Stimulated activated CD8-positive, alpha-beta memory T cell treated with anti-CD3 and anti-CD28 coated beads, Interleukin-12 subunit alpha, Interleukin-12 subunit beta, amount 100 ng/mL, for 4 hours (primary cell): ENCODE measurements around the gene ARHGAP27.
"Not testable (repeated sequence)": the region's sequence is repeated elsewhere in the genome, so short reads cannot be mapped to it uniquely, and the experiment has no call there.

Source experiments
- DNase-seq: peaks from one replicate; pipeline ENCODE4 v3.0.0-alpha.2; 2020; ENCODE audit warnings: low read depth

The ARHGAP27 gene

DNA sequence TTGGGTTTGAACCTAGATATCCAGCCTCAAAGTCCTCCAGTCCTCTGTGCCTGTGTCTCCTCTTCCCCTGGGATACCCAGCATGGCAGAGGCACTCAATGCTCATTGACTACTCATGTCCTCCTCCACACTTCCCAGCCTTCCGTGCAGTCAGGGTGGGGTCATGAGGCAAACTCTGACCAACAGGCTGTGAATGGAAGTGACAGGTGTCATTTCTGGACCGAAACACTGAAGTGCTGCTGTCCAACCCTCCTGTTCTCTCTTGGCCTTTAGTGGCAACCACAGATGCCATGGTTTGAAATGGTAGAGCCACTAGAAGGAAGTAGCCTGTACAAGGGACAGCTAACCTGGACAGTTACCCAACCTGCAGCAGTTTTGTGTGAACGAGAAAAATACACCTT, 69.2 kb downstream of the ARHGAP27 start:
- no peak for DNase-seq

- no peak for DNase-seq
Observed at GRCh38 chr17:45361976-45362375, 70.7 kb downstream of the ARHGAP27 start.

- no peak for DNase-seq
Observed at GRCh38 chr17:45361451-45361850, 71.2 kb downstream of the ARHGAP27 start.

DNA sequence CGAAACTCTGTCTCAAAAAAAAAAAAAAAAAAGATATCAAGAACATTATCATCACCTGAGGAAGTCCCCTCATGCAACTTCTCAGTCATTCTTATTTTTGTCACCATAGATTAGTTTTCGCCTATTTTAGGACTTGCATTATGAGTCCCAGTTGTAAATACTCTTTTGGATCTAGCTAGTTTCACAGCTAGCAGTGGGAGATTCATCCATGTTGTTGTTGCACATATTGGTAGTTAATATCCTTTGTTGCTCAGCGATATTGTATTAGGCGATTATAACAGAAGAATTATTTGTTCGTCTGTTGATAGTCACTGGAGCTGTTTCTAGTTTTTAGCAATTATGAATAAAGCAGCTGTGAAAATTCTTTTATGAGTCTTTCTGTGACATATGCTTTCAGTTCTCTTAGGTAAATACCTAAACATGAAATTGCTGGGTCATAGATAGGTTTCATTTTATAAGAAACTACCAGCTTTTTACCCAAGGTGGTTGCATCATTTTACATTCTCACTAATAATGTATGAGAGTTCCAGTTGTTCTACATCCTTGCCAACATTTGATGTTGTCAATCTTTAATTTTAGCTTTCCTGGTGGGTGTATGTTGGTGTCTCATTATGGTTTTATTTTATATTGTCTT, 75.2 kb downstream of the ARHGAP27 start:
- DNase-seq: no peak

DNA sequence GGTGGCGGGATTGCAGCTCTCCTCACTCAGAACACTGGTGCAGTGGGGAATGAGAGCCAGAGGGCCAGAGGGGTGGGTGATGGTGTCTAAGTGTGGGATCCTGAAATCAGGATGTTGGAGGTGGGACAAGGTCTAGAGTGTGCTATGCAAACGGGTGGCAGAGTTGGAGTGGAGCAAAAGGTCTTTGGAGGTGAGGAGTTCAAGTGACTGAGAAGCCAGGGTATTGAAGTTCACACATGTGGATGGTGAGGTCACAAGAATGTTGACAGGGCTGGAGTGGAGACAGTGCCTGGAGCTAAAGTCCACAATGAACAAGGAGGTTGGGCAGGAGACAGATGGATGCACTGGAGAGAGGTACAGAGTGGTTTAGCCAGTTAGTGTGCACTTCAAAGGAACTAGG, 77.6 kb downstream of the ARHGAP27 start:
- DNase-seq: no peak

- peak; percentile 6 for DNase-seq
Observed at GRCh38 chr17:45353043-45353442, 79.6 kb downstream of the ARHGAP27 start.

DNA sequence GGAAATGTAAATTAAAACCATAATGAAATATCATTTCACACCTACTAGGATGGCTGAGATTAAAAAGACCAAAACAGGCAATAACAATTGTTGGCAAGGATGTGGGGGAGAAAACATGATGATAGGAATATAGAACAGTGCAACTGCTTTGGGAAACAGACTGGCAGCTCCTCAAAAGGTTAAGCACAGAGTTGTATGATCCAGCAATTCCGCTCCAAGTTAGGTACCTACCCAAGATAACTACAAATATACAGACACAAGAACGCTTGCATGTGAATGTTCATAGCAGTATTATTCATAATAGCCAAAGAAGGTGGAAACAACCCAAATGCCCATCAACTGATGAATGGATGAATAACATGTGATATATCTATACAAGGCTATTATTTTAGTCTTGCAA, 80.8 kb downstream of the ARHGAP27 start:
- no peak for DNase-seq

- DNase-seq: no peak
Observed at GRCh38 chr17:45347444-45347843, 85.2 kb downstream of the ARHGAP27 start.

DNA sequence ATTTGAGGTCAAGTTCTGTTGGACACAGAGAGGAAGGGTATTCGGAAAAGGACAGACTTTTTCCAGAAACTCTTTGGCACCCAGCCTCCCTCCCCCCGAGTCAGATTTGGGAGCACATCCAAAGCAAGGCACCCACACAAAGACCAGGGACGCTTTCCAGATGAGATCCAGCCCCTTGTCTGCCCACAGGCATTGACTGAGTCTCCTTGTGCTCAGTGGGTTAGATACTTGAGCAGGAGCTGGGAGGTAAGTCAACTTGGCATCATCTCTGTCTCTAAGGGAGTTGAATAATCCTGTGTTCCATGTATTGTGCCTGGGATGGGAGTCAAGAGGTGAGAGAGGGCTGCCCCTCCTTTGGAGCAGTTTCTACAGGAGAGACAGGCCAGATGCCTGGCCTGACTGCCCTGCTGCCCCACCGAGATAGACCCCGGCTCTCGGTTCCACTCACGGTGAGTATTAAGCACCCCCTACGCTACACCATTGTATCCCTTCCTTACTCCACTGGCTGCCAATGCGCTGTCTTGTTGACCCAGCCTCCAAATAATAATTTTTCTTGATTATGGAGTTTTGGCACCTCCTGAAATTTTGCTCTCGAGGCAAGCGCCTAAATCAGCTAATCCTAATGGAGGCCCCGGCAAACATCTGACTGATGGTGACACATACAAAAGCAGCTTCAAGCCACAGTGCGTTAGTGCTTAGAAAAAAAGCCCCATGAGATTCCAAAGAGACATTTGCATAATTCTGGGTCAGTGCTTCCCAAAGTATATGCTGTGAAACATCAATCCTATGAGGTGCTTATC, 86.3 kb downstream of the ARHGAP27 start:
- no peak for DNase-seq

DNA sequence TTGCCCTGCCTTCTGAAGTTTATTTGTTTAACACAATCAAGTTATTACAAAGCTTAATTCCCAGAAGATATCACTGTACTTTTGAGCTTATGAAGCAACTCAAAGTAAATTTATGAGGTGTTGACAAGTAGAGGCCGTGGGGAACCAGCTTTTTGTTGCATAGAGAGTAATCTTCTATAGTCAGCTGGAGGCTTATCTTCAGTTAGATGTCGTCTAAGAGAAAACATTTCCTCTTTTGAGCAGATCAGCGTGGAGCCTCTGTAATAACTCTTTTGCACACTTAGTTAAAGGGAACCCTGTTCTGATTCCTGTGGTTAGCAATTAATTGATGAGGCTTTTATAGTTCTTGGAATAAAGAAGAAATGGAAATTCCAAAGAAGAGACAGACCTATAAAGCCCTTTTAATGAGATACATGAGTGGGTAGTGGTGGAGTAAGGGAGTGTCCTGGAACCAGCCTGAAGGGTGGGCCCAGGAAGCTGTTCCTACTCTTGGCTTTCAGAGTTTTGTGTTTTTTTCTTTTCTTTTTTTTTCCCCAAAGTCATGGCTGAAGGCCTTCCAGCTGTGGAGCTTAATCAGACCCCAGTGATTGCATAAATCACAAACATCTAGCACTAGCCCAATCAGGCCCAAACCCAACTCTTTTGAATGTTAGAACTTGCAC, 87.0 kb downstream of the ARHGAP27 start:
- no peak for DNase-seq

GRCh38 chr17:45345246-45345553, 87.5 kb downstream of the ARHGAP27 start:
- no peak for DNase-seq

- not testable (repeated sequence) for DNase-seq
Observed at GRCh38 chr17:45343967-45344664, 88.6 kb downstream of the ARHGAP27 start.
